GM19238 (cell line): Measurements from ENCODE around the gene CHN2.

Experiments
- DNase-seq: peaks from one replicate; pipeline ENCODE4 v3.0.0; 2011; ENCODE audit warnings: low spot score; ENCODE audit not compliant: insufficient read length

Gene CHN2

DNA sequence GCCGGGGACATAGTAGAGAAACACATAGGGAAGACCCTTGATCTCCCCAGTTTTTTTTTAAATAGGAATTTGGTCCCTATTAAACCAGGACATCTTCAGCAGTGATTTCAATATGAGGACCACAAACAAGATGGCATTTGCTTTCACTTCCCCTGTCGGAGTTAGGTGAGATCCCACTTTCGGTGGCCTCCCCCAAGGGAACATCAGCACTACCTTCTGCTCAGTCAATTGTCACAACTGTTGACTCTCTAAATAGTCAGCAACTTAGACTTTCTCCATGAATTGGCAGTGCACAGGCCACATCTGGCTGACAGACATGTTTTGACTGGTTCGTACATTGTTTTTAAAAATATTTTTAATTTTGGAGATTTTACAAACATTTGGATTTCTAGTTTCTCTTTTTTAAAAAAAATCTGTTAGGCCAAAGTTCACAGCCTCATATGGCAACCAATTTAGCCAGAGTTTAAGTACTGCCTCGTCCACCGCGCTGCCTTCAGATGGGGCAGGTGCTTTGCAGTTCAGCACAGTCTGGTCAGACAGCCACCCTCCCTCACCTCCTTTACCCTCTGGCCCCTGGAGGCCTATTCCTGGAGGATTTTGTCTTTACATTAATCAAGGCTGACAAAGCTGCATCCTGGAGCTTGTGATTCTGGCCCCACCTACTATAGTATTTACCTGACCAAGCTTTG is 229.9 kb downstream of the CHN2 start:
- no peak for DNase-seq

- DNase-seq, result no peak
These were observed 230.4 kb downstream of the CHN2 start for GRCh38 chr7:29424984-29425309.

GRCh38 chr7:29426587-29426986 is 232.0 kb downstream of the CHN2 start:
- DNase-seq, result no peak

DNA sequence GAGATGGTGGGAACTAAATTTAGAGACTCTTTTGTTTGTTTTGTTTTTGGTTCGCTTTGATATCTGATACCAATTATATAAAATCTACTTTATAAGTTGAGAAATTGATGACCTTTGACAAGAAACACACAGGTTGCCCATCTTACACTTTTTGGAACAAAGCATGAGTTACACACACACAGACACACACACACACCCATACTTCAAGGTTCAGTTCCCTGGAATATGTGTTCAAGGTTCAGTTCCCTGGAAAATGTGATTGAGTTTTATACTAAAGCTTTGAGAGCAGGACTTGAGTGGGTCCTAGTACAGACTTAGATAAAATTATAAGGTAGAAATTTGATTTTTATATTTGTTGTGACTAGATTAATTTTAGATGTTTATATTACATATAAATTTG is 234.8 kb downstream of the CHN2 start:
- no peak for DNase-seq

DNA sequence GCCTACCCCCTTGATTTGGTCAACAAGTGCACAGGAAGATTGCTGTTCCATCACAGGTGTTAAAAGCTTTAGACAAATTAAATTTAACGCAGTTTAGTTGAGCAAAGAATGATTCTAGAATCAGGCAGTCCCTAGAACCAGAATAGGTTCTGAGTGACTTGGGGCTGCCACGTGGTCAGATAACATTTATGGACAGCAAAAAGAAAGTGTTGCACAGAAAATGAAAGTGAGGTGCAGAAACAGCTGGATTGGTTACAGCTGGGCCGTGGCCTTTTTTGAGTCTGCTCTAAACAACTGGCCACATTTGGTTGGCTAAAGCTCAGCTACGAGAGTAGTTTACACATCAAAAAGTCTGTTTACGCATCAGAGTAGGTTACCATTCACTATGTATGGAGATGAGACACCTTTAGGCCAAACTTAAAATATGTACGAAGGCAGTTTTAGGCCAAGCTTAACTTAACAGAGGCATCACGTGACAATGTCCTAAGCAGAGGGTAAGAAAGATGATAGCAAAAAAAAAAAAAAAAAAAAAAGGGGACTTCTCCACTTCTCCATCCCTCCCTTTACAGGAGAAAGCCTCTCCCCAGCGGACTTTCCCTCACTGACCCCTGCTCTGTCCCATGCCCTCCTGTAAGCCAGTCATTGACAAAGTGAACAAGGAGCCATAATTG is 235.8 kb downstream of the CHN2 start:
- no peak for DNase-seq

DNA sequence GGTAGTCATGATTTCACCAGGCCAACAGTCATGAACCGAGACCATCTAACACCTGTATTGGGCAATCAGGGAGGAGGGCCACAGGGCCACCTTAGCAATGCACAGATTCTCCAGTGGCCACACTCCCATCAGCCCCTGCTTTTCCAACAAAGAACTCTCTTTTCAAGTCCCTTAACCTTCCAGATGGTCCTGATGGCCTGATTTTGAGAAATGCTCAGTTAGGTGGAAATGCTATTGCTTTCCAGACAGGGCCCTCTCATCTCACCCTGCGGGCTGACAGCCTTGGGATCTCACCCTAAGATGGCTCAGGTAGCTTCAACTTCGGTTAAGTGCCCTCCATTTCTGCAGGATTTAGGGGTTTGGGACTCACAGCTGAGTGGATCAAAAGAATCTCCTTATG is 237.1 kb downstream of the CHN2 start:
- DNase-seq, result no peak

DNA sequence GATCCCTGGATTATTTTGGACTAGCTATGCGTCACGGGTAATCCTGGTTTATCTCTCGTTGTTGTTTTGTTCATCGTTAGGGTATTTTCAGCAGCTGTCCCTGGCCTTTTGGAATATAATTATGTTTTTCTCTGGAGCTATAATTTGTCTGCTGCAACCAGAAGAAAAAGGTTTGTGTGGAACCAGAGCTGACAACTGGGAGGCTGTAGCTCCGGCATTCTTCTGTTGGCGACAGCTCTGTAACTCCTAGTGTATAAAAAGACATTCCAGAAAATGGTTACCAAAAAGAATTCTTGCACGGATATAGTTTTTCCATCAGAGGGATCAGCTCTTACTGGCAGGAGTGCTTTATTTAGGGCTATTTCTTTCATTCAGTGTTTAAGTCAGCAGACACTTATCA is 238.1 kb downstream of the CHN2 start:
- DNase-seq, result no peak

DNA sequence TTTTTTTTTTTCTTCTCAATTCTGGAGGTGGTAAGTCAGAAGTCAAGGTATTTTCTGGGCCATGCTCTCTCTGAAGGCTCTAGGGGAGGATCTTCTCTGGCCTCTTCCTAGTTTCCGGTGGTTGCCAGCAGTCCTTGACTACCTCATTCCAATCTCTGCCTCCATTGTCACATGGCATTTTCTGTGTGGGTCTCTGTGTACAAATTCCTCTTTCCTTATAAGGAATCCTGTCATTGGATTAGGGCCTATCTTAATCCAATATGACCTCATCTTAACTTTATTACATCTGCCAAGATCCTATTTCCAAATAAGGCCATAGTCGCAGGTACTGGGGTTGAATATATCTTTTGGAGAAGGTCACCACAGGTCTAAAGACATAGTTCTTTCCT is 239.8 kb downstream of the CHN2 start:
- DNase-seq, result no peak

GRCh38 chr7:29435167-29435566 is 240.6 kb downstream of the CHN2 start:
- no peak for DNase-seq

GRCh38 chr7:29435902-29436301 is 241.3 kb downstream of the CHN2 start:
- DNase-seq, result no peak

- DNase-seq, result no peak
These were observed 247.6 kb downstream of the CHN2 start for GRCh38 chr7:29442146-29442545.

DNA sequence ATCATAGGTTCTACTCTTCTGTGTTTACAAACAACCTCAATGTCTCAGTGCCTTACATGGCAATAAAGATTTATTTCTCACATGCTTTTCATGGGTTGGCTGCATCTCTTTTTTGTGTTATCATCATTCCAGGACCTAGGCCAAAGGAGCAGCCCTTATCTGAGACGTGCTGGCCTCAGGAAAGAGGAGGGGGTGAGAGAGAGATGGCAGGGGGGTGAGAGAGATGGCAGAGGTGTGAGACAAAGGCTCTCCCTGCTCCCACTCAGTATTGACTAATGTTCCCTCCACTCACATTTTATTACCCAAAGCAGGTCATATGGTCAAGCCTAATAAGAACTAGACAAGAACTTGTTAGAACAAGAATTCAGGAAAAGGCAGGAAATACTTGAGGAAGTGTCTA is 249.0 kb downstream of the CHN2 start:
- no peak for DNase-seq

DNA sequence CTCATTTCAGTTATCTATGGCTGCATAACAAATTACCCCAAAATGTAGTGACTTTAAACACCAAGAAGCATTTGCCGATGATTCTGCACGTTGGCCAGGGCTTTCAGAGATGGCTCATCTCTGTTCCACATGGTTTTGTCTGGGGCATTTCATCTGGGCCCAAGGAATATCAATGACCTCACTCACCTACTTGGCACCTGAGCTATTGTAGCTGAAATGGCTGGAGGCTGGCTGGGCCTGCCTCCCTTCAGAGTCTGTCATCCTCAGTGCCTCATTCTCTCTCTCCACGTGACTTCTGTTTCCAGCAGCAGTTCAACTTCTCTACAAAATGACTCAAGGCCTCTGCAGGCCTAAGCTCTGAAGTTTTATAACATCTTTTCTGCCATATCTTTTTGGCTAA is 249.7 kb downstream of the CHN2 start:
- no peak for DNase-seq

DNA sequence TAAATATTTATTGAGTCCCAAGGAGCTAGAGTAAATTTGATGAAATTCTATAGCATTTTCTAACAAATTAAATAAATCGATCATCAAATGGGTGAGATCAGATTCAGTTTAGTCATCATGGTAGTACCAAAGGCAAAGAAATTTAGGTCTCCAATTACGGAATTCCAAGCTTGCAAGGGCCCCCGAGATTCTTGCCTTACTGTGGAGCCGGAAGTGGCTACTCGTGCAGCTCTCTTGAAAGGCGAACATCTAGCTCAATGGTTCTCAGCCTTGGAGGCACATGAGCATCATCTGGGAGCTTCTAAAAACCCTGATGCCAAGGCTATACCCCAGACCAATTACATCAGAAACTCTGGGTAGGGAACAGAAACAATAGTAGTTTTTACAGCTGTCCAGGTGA is 251.2 kb downstream of the CHN2 start:
- DNase-seq, result no peak

GRCh38 chr7:29447828-29448227 is 253.3 kb downstream of the CHN2 start:
- no peak for DNase-seq

GRCh38 chr7:29449569-29450260 is 255.1 kb downstream of the CHN2 start:
- DNase-seq, result no peak

GRCh38 chr7:29453021-29453420 is 258.4 kb downstream of the CHN2 start:
- no peak for DNase-seq

DNA sequence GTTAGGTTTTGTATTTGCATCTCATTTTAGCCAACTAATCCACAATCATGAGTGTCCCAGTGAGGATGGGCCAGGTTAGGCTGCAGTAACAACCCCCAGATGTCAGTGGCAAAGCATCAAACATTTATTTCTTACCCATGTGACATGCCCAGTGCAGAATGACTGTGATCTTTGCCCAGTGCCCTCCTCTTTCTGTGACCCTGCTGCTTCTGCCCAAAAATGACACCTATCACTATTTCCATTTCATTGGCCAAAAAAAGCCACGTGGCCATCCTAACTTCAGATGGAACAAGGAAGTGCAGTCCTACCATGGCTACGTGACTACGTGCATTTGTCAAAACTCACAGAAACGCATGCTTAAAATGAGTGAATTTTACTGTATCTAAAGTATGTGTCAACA is 259.9 kb downstream of the CHN2 start:
- no peak for DNase-seq

- no peak for DNase-seq
These were observed 260.4 kb downstream of the CHN2 start for GRCh38 chr7:29454899-29455451.

- DNase-seq, result no peak
These were observed 262.6 kb downstream of the CHN2 start for GRCh38 chr7:29457141-29457561.

DNA sequence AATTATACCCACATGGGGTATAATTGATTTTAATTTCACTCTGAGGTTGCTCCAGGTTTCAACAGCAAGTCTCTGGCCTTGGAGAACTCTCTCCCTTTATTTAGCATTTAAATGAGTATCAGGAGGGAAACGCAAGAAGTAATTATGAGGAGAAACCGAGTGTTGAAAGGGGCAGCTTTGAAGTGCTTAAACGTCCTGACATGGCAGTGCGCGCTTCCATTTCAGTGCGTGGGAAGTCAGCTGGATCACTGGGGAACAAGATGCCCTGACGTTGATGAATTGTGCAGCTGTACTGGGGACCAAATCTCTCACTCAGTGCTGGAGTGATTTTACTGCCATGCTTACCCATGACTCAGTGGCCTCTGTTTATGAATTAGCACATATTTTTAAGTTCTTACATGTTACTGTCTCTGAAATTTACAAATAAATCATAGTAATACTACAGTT is 263.0 kb downstream of the CHN2 start:
- no peak for DNase-seq

DNA sequence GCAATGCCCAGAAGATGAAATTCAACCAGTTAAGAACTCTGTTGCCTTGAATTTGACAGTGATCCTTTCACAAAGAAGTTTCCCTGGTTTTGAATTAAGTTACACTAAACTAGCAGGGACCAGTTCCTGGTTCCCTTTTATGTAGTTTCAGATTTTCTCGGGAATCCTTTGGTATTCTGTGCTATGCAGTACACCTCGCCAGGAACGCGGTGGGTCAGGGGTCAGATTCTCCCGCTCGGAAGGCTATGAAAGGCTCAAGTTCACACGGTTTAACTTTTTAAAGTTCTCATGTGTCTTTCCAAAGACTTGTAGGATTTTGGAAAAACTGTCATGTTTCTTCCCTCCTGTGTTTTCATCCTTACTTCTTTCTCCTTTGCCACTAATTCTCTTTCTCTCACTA is 264.4 kb downstream of the CHN2 start:
- no peak for DNase-seq

DNA sequence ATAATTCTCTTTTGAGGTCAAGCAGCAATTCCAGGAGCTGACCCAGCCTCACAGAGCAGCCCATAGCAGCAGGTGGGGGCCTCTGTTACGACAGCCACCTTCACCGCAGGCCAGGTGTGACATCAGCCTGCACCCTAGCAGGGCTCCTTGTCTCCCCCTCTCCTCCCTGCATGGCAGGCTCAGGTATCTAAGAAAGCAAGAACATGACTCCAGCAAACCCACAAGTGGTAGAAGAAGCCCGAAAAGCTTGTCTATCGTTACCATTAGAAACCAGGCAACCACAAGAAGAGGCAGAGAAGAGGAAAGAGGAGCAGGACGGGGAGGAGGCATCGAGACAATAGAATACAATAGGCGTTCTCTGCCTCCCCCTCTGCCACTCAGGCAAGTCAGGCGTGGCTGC is 265.0 kb downstream of the CHN2 start:
- DNase-seq, result no peak
